PC-3 (cell line): Measurements from ENCODE around the gene CRB1. TPM values are rescaled to one million over a fixed set of nuclear protein-coding genes. Genes with fewer than 3 reads are reported as not detected.

Experiments used
- ATAC-seq: fragments of 200-7000 bp; cut with Tn5 transposase; 2 replicates; pipeline ENCODE4 v1.9.1; 2020; ENCODE audit warnings: mild to moderate bottlenecking, moderate library complexity
- BruUV-seq: library from RNA; stranded (reverse); fragments of 400-500 nt; replicated peaks from 2 replicates; lab custom pipeline; 2021; lab: Mats Ljungman, UMichigan
- CTCF ChIA-PET: fragments of 300-600 bp; sonication (Branson Sonifier 250); formaldehyde crosslinking; loops from one replicate; lab custom pipeline; 2022; ENCODE audit warnings: antibody characterized with exemption; lab: Charles Lee
- POLR2A ChIA-PET: fragments of 300-600 bp; sonication (Branson Sonifier 250); formaldehyde crosslinking; loops from one replicate; lab custom pipeline; 2022; ENCODE audit warnings: antibody characterized with exemption; ENCODE audit not compliant: unreplicated experiment; lab: Charles Lee
- DNase-seq: peaks from one replicate; pipeline ENCODE4 v3.0.0-alpha.2; 2015
- H2AFZ ChIP-seq: fragments of 300-600 bp; sonication (generic); 2 replicates; pipeline ENCODE4 v1.6.0; 2016; ENCODE audit warnings: antibody characterized with exemption, low read length
- H3F3A ChIP-seq: fragments of 300-600 bp; sonication (generic); one replicate; pipeline ENCODE4 v1.6.0; 2017; ENCODE audit warnings: antibody characterized with exemption, low read length, control low read depth, mild to moderate bottlenecking; ENCODE audit not compliant: unreplicated experiment
- H3K27ac ChIP-seq: fragments of 300-600 bp; sonication (generic); 2 replicates; pipeline ENCODE4 v1.5.1; 2016; ENCODE audit warnings: mild to moderate bottlenecking, low read length
- H3K27me3 ChIP-seq: fragments of 300-600 bp; sonication (generic); 2 replicates; pipeline ENCODE4 v1.6.1; 2016; ENCODE audit warnings: low read length, mixed read lengths
- H3K36me3 ChIP-seq: fragments of 300-600 bp; sonication (generic); 2 replicates; pipeline ENCODE4 v1.6.1; 2016; ENCODE audit warnings: low read depth, mixed run types, low read length, mixed read lengths
- H3K4me1 ChIP-seq: fragments of 300-600 bp; sonication (generic); 2 replicates; pipeline ENCODE4 v1.5.1; 2016; ENCODE audit warnings: low read length; ENCODE audit not compliant: insufficient read depth
- H3K4me2 ChIP-seq: fragments of 300-600 bp; sonication (generic); 2 replicates; pipeline ENCODE4 v1.6.0; 2016; ENCODE audit warnings: low read length
- H3K4me3 ChIP-seq: fragments of 300-600 bp; sonication (generic); 2 replicates; pipeline ENCODE4 v1.5.1; 2016; ENCODE audit warnings: mild to moderate bottlenecking, low read length, mixed read lengths
- H3K79me2 ChIP-seq: fragments of 300-600 bp; sonication (generic); 2 replicates; pipeline ENCODE4 v1.6.1; 2017; ENCODE audit warnings: low read length, mixed read lengths
- H3K9ac ChIP-seq: fragments of 300-600 bp; sonication (generic); 2 replicates; pipeline ENCODE4 v1.6.0; 2016; ENCODE audit warnings: mild to moderate bottlenecking, low read length
- H3K9me2 ChIP-seq: fragments of 300-600 bp; sonication (generic); replicated peaks from 2 replicates; pipeline ENCODE4 v1.6.1; 2016; ENCODE audit warnings: mixed run types, low read length, mixed read lengths
- H3K9me3 ChIP-seq: fragments of 300-600 bp; sonication (generic); 2 replicates; pipeline ENCODE4 v1.6.1; 2016; ENCODE audit warnings: low read length, mixed read lengths
- H4K20me1 ChIP-seq: fragments of 300-600 bp; sonication (generic); 2 replicates; pipeline ENCODE4 v1.6.1; 2016; ENCODE audit warnings: low read length, mixed read lengths
- EZH2 ChIP-seq: fragments of 300-600 bp; sonication (generic); IDR thresholded peaks from one replicate; pipeline ENCODE4 v1.6.1; 2017; ENCODE audit warnings: antibody characterized with exemption, mild to moderate bottlenecking, low read length; ENCODE audit not compliant: unreplicated experiment
- EZH2phosphoT487 ChIP-seq: fragments of 300-600 bp; sonication (generic); IDR thresholded peaks from 2 replicates; pipeline ENCODE4 v1.6.1; 2018; ENCODE audit warnings: mild to moderate bottlenecking, antibody characterized with exemption, low read length, borderline replicate concordance
- intact Hi-C: fragments of 100-400 bp; cut with micrococcal nuclease; formaldehyde crosslinking; loops from 2 replicates; pipeline ENCODE4 v1.9.0; 2023
- total RNA-seq: library from RNA; depleted of rRNA; stranded (reverse); fragments of >200 nt; gene quantifications from 2 replicates; pipeline ENCODE4 v1.2.3, GENCODE V29; 2014
- TF ChIP-seq, protein P1 (sequence below): fragments of 300-600 bp; sonication (generic); conservative IDR thresholded peaks from 2 replicates; pipeline ENCODE4 v1.5.1; 2017; ENCODE audit warnings: antibody characterized with exemption, low read depth, mild to moderate bottlenecking, low read length

Gene CRB1
- total RNA-seq, 1 experiment from 2014 or later: 0.07 TPM

GRCh38 chr1:197272791-197273190 lies 4.7 kb downstream of the CRB1 start:
- DNase-seq (no peak), ATAC-seq (no peak)
- intact Hi-C loops: no loop called here
- Histone ChIP-seq H3K27me3 (no peaks in the 10 kb centered on the region), H2AFZ (no peak overlapping the region), H3K4me1 (0 out of 2 replicates have a peak, but pooled peaks cover 3% of the 10 kb centered on the region), H3K27ac (no peak overlapping the region), H4K20me1 (no peaks in the 10 kb centered on the region), H3K4me3 (no peak overlapping the region), H3K9me2 (no peaks in the 10 kb centered on the region), H3K9ac (no peak overlapping the region), H3F3A (no peaks in the 10 kb centered on the region), H3K36me3 (no peaks in the 10 kb centered on the region), H3K9me3 (no peaks in the 10 kb centered on the region), H3K79me2 (no peaks in the 10 kb centered on the region), H3K4me2 (no peak overlapping the region)
- BruUV-seq: no TSS peak
- ChIA-PET CTCF (no interaction called here), POLR2A (no interaction called here)
- TF ChIP-seq EZH2 (no peak), EZH2phosphoT487 (no peak)
- TF ChIP-seq, protein P1, sequence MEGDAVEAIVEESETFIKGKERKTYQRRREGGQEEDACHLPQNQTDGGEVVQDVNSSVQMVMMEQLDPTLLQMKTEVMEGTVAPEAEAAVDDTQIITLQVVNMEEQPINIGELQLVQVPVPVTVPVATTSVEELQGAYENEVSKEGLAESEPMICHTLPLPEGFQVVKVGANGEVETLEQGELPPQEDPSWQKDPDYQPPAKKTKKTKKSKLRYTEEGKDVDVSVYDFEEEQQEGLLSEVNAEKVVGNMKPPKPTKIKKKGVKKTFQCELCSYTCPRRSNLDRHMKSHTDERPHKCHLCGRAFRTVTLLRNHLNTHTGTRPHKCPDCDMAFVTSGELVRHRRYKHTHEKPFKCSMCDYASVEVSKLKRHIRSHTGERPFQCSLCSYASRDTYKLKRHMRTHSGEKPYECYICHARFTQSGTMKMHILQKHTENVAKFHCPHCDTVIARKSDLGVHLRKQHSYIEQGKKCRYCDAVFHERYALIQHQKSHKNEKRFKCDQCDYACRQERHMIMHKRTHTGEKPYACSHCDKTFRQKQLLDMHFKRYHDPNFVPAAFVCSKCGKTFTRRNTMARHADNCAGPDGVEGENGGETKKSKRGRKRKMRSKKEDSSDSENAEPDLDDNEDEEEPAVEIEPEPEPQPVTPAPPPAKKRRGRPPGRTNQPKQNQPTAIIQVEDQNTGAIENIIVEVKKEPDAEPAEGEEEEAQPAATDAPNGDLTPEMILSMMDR: no peak

DNA sequence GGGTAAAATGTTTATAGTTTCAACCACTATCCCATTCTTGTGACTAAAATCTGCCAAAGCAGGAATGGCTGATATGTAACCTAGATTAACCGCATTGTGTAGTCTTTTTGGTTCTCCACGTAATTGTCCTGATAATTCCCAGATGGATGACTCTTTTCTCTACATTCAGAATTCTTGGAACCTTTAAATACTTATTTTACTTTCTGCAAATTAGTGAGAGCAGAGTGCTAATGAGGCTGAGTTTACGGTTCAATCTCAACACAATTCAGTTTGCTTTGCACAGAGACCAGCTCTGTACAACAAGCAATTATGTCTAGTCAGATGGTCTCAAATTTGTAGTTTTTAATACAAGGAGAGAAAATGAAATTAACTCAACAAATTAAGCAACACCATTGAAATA lies 9.1 kb downstream of the CRB1 start:
- intact Hi-C loops: no loop called here
- no peaks in the 10 kb centered on the region for H3F3A ChIP-seq
- no peak overlapping the region for H3K27ac ChIP-seq
- H3K9me3 ChIP-seq: no peaks in the 10 kb centered on the region
- H3K4me2 ChIP-seq: no peak overlapping the region
- POLR2A ChIA-PET: no interaction called here
- H3K36me3 ChIP-seq: no peaks in the 10 kb centered on the region
- H3K79me2 ChIP-seq: no peaks in the 10 kb centered on the region
- H4K20me1 ChIP-seq: no peaks in the 10 kb centered on the region
- H3K4me3 ChIP-seq: no peak overlapping the region
- H3K4me1 ChIP-seq: 0 out of 2 replicates have a peak, but pooled peaks cover 3% of the 10 kb centered on the region
- TF ChIP-seq EZH2phosphoT487: no peak
- TF ChIP-seq, protein P1: no peak
- TF ChIP-seq EZH2: no peak
- H3K9me2 ChIP-seq: no peaks in the 10 kb centered on the region
- no TSS peak for BruUV-seq
- no peaks in the 10 kb centered on the region for H3K27me3 ChIP-seq
- ATAC-seq: no peak
- no peak for DNase-seq
- no peak overlapping the region for H3K9ac ChIP-seq
- H2AFZ ChIP-seq: no peak overlapping the region
- CTCF ChIA-PET: no interaction called here

DNA sequence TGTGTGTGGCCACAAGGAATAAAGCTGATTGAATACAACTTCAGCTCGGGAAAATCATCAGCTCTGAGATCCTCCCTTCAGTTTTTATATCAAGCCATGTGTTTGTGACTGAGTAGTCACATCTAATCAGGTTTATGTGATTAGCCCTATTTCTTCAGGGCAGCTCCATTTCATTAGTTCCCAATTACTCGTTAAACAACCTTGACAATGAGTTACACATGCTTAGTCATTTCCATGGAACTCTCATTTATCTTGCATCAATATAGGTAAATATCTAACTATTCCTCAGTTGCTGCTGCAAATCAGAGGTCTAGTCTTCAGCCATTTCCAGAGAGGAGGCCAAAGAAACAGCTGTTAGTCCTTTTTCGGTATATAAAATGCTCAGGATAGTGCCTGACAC lies 16.3 kb downstream of the CRB1 start:
- no peaks in the 10 kb centered on the region for H3K9me2 ChIP-seq
- H3K4me3 ChIP-seq: no peak overlapping the region
- no peaks in the 10 kb centered on the region for H3K79me2 ChIP-seq
- ChIA-PET CTCF (no interaction called here), POLR2A (no interaction called here)
- H3K4me2 ChIP-seq: peak overlapping the region; percentile 24
- DNase-seq (peak; percentile 60), ATAC-seq (peak; percentile 53)
- no peaks in the 10 kb centered on the region for H3F3A ChIP-seq
- no peaks in the 10 kb centered on the region for H4K20me1 ChIP-seq
- intact Hi-C loops: no loop called here
- no peak overlapping the region for H2AFZ ChIP-seq
- H3K4me1 ChIP-seq: peaks cover 22% of the 10 kb centered on the region
- H3K27ac ChIP-seq: peak overlapping the region; percentile 46
- H3K36me3 ChIP-seq: no peaks in the 10 kb centered on the region
- BruUV-seq: no TSS peak
- no peak overlapping the region for H3K9ac ChIP-seq
- H3K27me3 ChIP-seq: no peaks in the 10 kb centered on the region
- no peak for TF ChIP-seq EZH2phosphoT487
- TF ChIP-seq, protein P1: no peak
- no peak for TF ChIP-seq EZH2
- no peaks in the 10 kb centered on the region for H3K9me3 ChIP-seq
